Nephron progenitor cell (in vitro differentiated cells): ENCODE measurements around the gene CUL2.
A peak's percentile ranks its signal among the peaks of the same experiment; 100 is the strongest.

Experiments
- DNase-seq: peaks from one replicate; pipeline ENCODE4 v3.0.0; 2021
- H3K27ac Mint-ChIP-seq: 2 replicates; pipeline ENCODE4 v1.8.0; 2021; ENCODE audit warnings: mild to moderate bottlenecking, moderate library complexity, mixed read lengths
- H3K27me3 Mint-ChIP-seq: 2 replicates; pipeline ENCODE4 v1.8.0; 2021; ENCODE audit warnings: mild to moderate bottlenecking, low read depth, mixed read lengths; ENCODE audit not compliant: poor library complexity
- H3K36me3 Mint-ChIP-seq: 2 replicates; pipeline ENCODE4 v1.8.0; 2021; ENCODE audit warnings: low read depth, mixed read lengths
- H3K4me1 Mint-ChIP-seq: 2 replicates; pipeline ENCODE4 v1.8.0; 2021; ENCODE audit warnings: mixed read lengths
- H3K4me3 Mint-ChIP-seq: 2 replicates; pipeline ENCODE4 v1.8.0; 2021; ENCODE audit warnings: mild to moderate bottlenecking, moderate library complexity, mixed read lengths
- H3K9me3 Mint-ChIP-seq: 2 replicates; pipeline ENCODE4 v1.8.0; 2021; ENCODE audit warnings: mild to moderate bottlenecking, moderate library complexity, mixed read lengths
- CTCF ChIP-seq: fragments of 200-600 bp; sonication (generic); IDR thresholded peaks from 2 replicates; pipeline ENCODE4 v1.5.0; 2021; ENCODE audit warnings: antibody characterized with exemption

The CUL2 gene

GRCh38 chr10:35043796-35044344 lies 46.3 kb downstream of the CUL2 start:
- H3K27ac Mint-ChIP-seq = no peak overlapping the region
- H3K36me3 Mint-ChIP-seq = peaks cover 75% of the 10 kb centered on the region
- H3K9me3 Mint-ChIP-seq = no peaks in the 10 kb centered on the region
- TF ChIP-seq CTCF = no peak
- no peak for DNase-seq
- H3K4me1 Mint-ChIP-seq = peaks cover 10% of the 10 kb centered on the region
- H3K4me3 Mint-ChIP-seq = no peak overlapping the region
- no peaks in the 10 kb centered on the region for H3K27me3 Mint-ChIP-seq

GRCh38 chr10:35042783-35043182 lies 47.4 kb downstream of the CUL2 start:
- no peaks in the 10 kb centered on the region for H3K9me3 Mint-ChIP-seq
- H3K36me3 Mint-ChIP-seq = peaks cover 64% of the 10 kb centered on the region
- no peak overlapping the region for H3K4me3 Mint-ChIP-seq
- peak overlapping the region; percentile 50 for H3K27ac Mint-ChIP-seq
- peaks cover 10% of the 10 kb centered on the region for H3K4me1 Mint-ChIP-seq
- H3K27me3 Mint-ChIP-seq = no peaks in the 10 kb centered on the region
- no peak for TF ChIP-seq CTCF
- no peak for DNase-seq

- peak overlapping the region; percentile 12 for H3K27ac Mint-ChIP-seq
- no peak overlapping the region for H3K4me3 Mint-ChIP-seq
- peaks cover 10% of the 10 kb centered on the region for H3K4me1 Mint-ChIP-seq
- H3K27me3 Mint-ChIP-seq = no peaks in the 10 kb centered on the region
- TF ChIP-seq CTCF = no peak
- DNase-seq = no peak
- no peaks in the 10 kb centered on the region for H3K9me3 Mint-ChIP-seq
- H3K36me3 Mint-ChIP-seq = peaks cover 67% of the 10 kb centered on the region
These were observed 48.6 kb downstream of the CUL2 start for GRCh38 chr10:35041502-35041879.

GRCh38 chr10:35040760-35041501 lies 49.2 kb downstream of the CUL2 start:
- Mint-ChIP-seq H3K4me3 (no peak overlapping the region), H3K9me3 (no peaks in the 10 kb centered on the region), H3K27ac (peak overlapping the region; percentile 12), H3K36me3 (peaks cover 67% of the 10 kb centered on the region), H3K27me3 (no peaks in the 10 kb centered on the region), H3K4me1 (peaks cover 10% of the 10 kb centered on the region)
- no peak for TF ChIP-seq CTCF
- DNase-seq = no peak

- Mint-ChIP-seq H3K27me3 (no peaks in the 10 kb centered on the region), H3K36me3 (peaks cover 65% of the 10 kb centered on the region), H3K27ac (no peak overlapping the region), H3K4me3 (no peak overlapping the region), H3K9me3 (no peaks in the 10 kb centered on the region), H3K4me1 (peaks cover 8% of the 10 kb centered on the region)
- no peak for DNase-seq
- TF ChIP-seq CTCF = no peak
These were observed 53.0 kb downstream of the CUL2 start for GRCh38 chr10:35037104-35037503.

- TF ChIP-seq CTCF = no peak
- Mint-ChIP-seq H3K27ac (no peak overlapping the region), H3K4me1 (no peaks in the 10 kb centered on the region), H3K9me3 (no peaks in the 10 kb centered on the region), H3K27me3 (no peaks in the 10 kb centered on the region), H3K4me3 (no peak overlapping the region), H3K36me3 (peaks cover 69% of the 10 kb centered on the region)
- DNase-seq = no peak
These were observed 54.5 kb downstream of the CUL2 start for GRCh38 chr10:35035606-35036005.
